Epithelial cell of proximal tubule (primary cell): ENCODE results near the gene CACNA1D. TPM values are rescaled to one million over a fixed set of nuclear protein-coding genes. Genes with fewer than 3 reads are reported as not detected.

Experiments
- DNase-seq: peaks from one replicate; pipeline ENCODE4 v3.0.0-alpha.2; 2011; ENCODE audit warnings: low read depth
- H3K4me3 ChIP-seq: 2 replicates; pipeline ENCODE4 v1.5.1; 2011; ENCODE audit warnings: low read depth, mild to moderate bottlenecking, low read length
- total RNA-seq: library from RNA; depleted of rRNA; stranded (reverse); fragments of >200 nt; gene quantifications from 2 replicates; pipeline ENCODE4 v1.2.3, GENCODE V29; 2015
- TF ChIP-seq, protein P1 (sequence below): conservative IDR thresholded peaks from 2 replicates; pipeline ENCODE4 v1.5.1; 2012; ENCODE audit warnings: low read depth, mild to moderate bottlenecking, low read length

CACNA1D gene
- total RNA-seq, 1 donor from 2014 or later = 1.9 TPM

DNA sequence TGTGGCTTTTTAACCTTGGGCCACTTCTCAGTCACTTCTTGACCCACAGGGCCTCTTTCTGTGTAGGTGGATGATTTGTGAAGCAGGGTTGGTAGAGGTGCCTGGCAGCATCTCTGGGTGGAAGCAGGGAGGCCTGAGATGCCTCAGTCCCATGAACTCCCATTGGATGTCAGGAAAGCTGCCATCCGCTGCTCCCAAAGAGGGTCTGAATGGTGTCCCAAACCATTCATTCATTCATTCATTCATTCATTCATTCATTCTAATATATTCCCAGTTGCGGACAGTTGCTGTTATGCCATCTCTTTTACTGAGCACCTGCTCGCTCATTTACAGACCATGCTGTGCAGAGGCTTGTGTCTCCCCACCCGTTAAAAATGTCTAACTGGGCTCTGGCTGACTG lies 253.1 kb downstream of the CACNA1D start:
- no peak for DNase-seq
- no peak overlapping the region for H3K4me3 ChIP-seq
- TF ChIP-seq, protein P1, sequence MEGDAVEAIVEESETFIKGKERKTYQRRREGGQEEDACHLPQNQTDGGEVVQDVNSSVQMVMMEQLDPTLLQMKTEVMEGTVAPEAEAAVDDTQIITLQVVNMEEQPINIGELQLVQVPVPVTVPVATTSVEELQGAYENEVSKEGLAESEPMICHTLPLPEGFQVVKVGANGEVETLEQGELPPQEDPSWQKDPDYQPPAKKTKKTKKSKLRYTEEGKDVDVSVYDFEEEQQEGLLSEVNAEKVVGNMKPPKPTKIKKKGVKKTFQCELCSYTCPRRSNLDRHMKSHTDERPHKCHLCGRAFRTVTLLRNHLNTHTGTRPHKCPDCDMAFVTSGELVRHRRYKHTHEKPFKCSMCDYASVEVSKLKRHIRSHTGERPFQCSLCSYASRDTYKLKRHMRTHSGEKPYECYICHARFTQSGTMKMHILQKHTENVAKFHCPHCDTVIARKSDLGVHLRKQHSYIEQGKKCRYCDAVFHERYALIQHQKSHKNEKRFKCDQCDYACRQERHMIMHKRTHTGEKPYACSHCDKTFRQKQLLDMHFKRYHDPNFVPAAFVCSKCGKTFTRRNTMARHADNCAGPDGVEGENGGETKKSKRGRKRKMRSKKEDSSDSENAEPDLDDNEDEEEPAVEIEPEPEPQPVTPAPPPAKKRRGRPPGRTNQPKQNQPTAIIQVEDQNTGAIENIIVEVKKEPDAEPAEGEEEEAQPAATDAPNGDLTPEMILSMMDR = no peak

DNA sequence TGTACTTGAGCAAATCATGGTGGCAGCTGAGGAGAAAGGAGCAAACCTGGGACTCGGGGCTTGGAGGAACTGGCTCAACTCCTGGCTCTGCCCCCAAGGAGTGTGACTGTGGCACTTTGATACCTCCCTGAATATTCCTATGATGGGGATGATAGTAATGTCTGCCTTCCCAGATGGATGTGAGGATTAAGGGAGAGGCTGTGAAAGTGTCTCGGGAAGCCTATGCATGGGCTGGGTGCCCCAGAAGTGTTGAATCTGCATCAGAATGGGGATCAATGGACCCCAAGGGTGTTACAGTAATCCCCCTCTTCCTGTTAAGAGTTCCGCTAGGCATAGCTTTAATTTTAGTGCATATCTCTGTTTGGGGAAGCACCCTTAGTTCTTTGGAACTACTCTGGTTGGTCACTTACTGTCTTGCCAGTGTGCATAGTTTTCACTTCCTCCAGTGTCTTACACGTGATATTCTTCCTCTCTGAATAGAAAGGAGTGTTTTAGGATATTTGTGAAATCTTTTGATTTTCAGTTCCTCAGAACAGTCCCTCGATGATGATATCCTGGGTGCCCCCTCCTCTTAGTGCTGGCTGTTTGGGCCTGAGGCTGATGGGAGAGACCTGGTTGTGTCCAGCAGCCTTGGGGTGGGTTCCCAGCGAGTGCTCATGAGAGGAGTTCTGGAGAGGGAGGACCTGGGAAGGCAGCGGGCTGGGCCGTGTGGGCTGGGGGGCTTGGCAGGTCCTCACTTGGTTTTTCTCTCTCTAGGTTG lies 254.3 kb downstream of the CACNA1D start:
- TF ChIP-seq, protein P1 = no peak
- DNase-seq = no peak
- H3K4me3 ChIP-seq = no peak overlapping the region

DNA sequence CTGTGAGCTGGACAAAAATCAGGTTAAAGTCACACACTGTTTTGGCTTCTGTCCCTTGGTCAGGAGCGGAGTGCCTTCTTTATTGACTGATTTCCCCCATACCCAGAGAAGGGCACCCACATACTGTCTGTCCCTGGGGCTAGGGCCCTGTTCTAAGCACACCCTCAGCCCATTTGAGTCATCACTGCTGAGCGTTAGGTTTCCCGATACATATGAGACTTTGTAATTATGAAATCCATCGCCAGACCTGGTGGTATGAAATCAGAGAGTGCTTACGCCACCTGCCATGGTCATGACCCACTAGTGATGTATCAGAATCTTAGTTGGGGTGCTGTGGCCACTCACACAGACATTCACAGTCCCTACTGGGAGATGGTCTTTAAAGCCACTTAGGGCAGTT lies 255.0 kb downstream of the CACNA1D start:
- no peak for DNase-seq
- TF ChIP-seq, protein P1 = no peak
- no peak overlapping the region for H3K4me3 ChIP-seq

DNA sequence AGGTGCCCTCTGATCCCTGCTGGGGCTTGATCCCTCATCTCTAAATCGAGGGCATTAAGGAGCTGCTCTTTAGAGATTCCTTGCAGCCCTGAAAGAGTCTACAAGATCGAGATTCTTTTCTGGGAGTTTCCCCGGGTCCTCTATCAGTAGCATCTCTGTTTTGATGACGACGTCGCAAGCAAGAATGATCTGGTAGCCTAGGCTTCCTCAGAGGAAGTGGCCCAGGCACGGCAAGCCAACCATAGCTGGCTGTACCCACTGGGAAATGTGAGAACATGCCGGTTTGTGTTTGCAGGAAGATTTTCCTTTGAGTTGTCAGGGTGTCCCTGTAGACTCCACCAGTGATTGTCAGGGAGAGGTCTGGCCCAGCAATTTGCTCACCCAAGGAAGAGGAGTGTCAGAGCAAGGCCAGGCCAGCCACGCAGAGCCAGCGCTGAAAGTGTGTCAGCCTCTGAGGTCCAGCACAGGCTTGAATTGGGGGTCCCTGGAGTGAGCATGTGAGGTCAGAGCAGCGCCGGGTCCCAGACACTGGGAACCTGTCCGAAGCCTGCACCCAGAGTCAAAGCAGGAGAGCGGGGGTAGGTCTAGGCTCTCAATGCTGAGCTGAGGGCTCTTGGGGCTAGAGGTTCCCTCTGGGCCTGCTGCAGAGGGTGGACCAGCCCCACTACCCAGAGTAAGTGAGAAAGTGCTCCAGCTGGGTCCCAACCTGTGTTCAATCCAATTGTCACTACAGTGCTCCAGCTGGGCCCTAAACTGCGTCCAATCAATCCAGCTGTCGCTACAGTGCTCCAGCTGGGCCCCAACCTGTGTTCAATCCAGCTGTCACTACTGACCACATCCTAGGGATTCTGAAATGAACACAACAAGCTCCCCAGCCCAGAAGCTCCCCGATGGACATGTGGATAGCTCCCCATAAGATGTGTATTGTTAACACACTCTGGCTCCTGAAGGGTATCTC lies 256.1 kb downstream of the CACNA1D start:
- no peak overlapping the region for H3K4me3 ChIP-seq
- no peak for DNase-seq
- TF ChIP-seq, protein P1 = no peak

DNA sequence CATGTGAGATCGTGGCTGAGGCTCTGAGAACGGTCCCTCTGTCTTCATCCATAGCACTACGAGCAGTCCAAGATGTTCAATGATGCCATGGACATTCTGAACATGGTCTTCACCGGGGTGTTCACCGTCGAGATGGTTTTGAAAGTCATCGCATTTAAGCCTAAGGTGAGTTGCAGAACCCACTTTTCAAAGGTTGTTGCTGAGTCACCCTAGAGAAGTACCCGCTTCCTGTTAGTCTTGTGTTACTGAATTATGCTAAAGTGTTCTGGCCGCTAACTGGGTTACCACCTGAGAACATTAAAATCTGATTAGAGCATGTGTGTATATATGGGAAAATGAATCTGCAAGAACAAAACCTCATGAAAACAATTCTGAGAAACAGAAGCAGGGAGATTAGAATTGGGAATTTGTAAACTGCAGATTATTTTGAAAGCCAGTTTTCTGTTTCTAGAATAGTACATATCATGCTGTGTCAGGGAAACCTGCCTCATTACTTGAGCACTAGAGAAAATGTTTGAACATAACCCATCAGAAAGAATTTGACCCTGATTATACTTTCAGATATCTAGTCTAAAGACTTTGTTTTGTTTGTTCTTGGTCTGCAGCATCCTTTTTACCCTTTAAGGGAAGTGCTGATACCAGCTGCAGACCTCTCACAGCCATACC lies 259.2 kb downstream of the CACNA1D start:
- no peak overlapping the region for H3K4me3 ChIP-seq
- TF ChIP-seq, protein P1 = no peak
- DNase-seq = no peak

DNA sequence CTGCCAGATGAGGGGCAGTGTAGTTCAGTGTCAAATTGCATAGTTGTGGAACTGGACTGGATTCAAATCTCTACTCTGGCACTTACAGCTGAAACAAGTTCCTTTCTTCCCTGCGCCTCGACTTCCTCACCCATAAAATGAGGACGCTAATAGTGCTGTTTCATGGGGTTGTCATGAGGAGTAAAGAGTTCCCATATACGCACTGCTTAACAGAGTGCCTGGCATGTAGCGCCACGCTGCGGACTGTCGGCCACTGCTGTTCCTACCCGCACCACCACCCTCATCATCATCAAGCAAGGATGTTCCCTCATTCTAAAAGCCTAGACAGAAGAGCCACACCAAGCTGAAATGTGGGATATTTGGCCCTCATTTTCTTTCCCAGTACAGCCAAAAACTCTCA lies 259.9 kb downstream of the CACNA1D start:
- DNase-seq = no peak
- no peak overlapping the region for H3K4me3 ChIP-seq
- TF ChIP-seq, protein P1 = no peak
